Astrocyte of the cerebellum (primary cell): ENCODE measurements around the gene SMARCA2.

Experiments
- DNase-seq: peaks from one replicate; pipeline ENCODE4 v3.0.0-alpha.2; 2011; ENCODE audit warnings: low read depth
- H3K4me3 ChIP-seq: 2 replicates; pipeline ENCODE4 v1.5.1; 2011; ENCODE audit warnings: mild to moderate bottlenecking, low read depth, low read length, moderate library complexity
- in situ Hi-C: cut with HindIII; loops from 2 replicates; pipeline ENCODE4 v1.10.0; 2017; ENCODE audit warnings: low sequenced_read_pairs
- TF ChIP-seq, protein P1 (sequence below): IDR thresholded peaks from 2 replicates; pipeline ENCODE4 v1.5.1; 2012; ENCODE audit warnings: low read length, low read depth, moderate library complexity, mild to moderate bottlenecking; ENCODE audit errors: missing control alignments

SMARCA2 gene

DNA sequence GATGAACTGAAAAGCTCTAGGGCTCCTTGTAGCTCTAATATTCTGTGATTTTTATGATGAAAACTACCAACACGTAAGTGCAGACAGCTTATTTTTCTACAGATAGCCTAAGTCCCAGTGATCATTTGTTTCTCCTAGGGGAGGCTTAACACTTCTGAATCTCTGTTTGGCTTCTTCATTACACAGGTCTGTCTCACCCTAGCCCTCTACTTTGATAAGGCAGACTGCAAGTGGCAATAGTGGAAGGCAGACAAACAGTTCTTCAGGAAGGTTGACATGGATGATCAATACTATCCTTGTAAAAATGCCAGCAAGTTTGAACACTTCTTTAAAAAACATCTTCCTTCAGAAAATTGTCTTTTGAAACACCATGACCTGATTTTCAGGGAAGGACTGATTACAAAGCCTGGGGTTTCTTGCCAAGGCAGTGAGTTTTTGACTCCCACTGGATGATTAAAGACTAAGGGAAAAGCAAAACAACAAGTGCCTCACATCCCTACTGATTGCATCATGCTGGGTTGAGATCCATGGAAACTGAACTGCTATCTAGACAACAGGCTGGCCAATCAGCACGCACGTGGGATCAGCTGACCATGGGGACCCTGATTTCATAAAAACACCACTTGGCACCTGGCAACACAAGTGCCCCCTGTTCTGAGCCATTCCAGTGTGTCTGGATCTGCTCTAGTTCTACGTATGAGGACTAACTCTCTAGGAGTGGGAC lies 212.2 kb downstream of the SMARCA2 start:
- in situ Hi-C loops, result loop anchor here (5.0 kb wide), 1 partner anchor 35 kb away; no protein-coding TSS in a partner anchor
- no peak overlapping the region for H3K4me3 ChIP-seq
- DNase-seq, result no peak
- TF ChIP-seq, protein P1, sequence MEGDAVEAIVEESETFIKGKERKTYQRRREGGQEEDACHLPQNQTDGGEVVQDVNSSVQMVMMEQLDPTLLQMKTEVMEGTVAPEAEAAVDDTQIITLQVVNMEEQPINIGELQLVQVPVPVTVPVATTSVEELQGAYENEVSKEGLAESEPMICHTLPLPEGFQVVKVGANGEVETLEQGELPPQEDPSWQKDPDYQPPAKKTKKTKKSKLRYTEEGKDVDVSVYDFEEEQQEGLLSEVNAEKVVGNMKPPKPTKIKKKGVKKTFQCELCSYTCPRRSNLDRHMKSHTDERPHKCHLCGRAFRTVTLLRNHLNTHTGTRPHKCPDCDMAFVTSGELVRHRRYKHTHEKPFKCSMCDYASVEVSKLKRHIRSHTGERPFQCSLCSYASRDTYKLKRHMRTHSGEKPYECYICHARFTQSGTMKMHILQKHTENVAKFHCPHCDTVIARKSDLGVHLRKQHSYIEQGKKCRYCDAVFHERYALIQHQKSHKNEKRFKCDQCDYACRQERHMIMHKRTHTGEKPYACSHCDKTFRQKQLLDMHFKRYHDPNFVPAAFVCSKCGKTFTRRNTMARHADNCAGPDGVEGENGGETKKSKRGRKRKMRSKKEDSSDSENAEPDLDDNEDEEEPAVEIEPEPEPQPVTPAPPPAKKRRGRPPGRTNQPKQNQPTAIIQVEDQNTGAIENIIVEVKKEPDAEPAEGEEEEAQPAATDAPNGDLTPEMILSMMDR, result no peak

DNA sequence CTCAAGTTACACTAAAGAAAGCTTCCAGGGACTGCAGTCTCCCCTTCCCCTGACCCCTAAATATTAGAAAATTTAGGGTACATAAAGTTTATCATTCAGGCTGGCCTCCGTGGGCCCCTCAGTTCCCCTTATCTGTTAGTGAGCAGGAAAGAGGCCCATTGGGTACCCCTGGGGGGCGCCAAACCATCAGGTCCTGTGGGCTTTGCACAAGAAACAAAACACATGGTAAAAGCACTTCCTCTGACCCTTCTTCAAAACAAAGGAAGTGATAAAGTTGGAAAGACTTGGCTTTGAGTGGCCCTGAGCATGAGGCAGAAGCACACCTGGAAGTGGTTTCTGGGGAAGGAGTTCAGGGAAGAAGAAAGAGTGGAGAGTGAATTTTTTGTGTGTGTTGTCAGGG lies 213.0 kb downstream of the SMARCA2 start:
- no peak for DNase-seq
- TF ChIP-seq, protein P1, result peak; percentile 41
- H3K4me3 ChIP-seq, result no peak overlapping the region
- in situ Hi-C loops, result loop anchor here (5.0 kb wide), 1 partner anchor 36 kb away; no protein-coding TSS in a partner anchor

DNA sequence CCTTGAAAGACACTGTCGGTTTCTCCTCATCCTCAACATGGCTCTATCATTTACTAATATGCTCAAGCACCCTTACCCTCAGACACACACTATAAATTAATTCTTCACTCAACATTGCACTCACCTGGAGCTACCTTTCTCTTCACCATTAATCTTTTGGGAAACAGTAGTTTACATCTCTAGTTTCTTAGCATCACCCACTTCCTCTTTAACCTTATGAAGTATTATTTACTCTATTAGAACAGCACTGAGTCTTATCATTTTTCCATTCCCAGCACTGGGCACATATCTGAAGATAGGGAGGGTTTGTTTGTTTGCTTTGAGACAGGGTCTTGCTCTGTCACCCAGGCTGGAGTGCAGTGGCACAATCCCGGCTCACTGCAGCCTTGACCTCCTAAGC lies 213.5 kb downstream of the SMARCA2 start:
- H3K4me3 ChIP-seq, result no peak overlapping the region
- no peak for DNase-seq
- in situ Hi-C loops, result loop anchor here (5.0 kb wide), 1 partner anchor 36 kb away; no protein-coding TSS in a partner anchor
- TF ChIP-seq, protein P1, result no peak

DNA sequence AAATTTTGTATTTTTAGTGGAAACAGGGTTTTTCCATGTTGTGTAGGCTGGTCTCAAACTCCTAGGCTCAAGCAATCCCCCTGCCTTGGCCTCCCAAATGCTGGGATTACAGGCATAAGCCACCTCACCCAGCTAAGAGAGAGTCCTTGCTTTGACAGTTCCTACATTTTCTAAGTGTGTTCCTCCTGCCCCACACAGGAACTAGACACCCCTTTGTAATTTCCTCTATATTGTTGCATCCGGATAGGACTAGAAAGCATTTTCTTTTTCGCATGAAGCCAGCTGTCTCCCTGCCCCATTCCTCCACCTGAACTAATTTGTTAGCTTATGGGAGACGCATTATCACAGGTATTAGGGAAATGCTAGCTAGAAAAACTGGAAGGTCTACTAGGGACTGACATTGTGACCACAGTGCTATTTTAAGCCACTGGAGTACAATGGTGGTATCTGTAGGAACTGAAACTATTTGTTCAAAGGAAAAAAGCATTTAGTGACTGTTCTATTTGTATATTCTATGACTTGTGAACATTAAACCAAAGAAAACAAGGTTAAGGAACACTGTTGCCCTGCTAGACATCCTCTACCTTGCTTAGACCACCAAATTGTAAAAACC lies 214.1 kb downstream of the SMARCA2 start:
- no peak for DNase-seq
- in situ Hi-C loops, result loop anchor here (5.0 kb wide), 1 partner anchor 37 kb away; no protein-coding TSS in a partner anchor
- TF ChIP-seq, protein P1, result no peak
- H3K4me3 ChIP-seq, result no peak overlapping the region

DNA sequence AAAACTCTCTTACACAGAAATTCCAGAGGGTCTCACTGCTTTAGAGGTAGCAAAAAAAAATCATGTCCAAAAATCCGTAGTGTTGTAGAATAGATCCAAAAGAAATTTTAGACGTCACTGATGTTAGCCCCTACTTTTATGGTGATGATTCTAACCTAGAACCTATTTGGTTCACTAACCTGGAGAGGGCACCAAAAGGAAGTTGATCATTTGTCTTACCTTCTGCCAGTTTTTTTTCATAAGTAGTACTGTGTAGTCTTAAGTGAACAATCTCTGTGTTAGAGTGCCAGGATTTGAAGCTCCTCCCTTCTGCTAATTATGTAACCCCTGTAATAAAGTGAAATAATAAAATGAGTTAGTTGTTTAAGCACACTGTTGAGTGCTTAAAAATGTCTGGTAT lies 215.2 kb downstream of the SMARCA2 start:
- DNase-seq, result no peak
- in situ Hi-C loops, result no loop called here
- no peak overlapping the region for H3K4me3 ChIP-seq
- TF ChIP-seq, protein P1, result no peak

DNA sequence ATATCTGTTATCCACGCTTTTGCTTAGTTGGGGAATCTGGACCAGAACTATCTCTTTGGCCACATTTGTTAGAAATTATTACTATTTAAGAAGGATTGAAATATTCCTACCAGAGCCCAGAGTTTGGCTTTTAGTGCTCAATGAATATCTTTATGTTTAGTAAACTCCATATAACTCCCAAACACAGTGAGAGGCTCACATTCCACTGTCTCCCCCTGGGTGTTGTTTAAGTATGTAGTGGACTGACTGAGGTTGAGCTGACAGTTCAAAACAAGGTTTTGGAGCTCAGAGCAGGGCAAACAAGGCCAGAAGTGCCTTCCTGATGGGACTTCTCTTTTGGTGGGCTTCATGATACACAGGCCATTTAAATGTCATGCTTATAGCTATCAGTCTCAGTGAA lies 216.0 kb downstream of the SMARCA2 start:
- TF ChIP-seq, protein P1, result no peak
- in situ Hi-C loops, result no loop called here
- DNase-seq, result no peak
- H3K4me3 ChIP-seq, result no peak overlapping the region
